HCT116 (cell line): ENCODE measurements around the gene NGRN. TPM values are rescaled to one million over a fixed set of nuclear protein-coding genes. Genes with fewer than 3 reads are reported as not detected.

Experiments used
- ATAC-seq: fragments of 200-7000 bp; cut with Tn5 transposase; 2 replicates; pipeline ENCODE4 v1.9.1; 2020; ENCODE audit warnings: mild to moderate bottlenecking, moderate library complexity
- BruUV-seq: library from RNA; stranded (reverse); fragments of 400-500 nt; replicated peaks from 2 replicates; lab custom pipeline; 2021; lab: Mats Ljungman, UMichigan
- CTCF ChIA-PET: fragments of 300-600 bp; sonication (Branson Sonifier 250); formaldehyde crosslinking; loops from one replicate; lab custom pipeline; 2021; ENCODE audit warnings: antibody characterized with exemption; lab: Charles Lee
- POLR2A ChIA-PET: fragments of 300-600, 350-600 bp; sonication (Branson Sonifier 250); formaldehyde crosslinking; loops from one replicate; lab custom pipeline; 2021; ENCODE audit warnings: antibody characterized with exemption; lab: Charles Lee
- RAD21 ChIA-PET, 2 experiments: fragments of 300-600 bp; sonication (Branson Sonifier 250); formaldehyde crosslinking; loops; one replicate each; lab custom pipeline; 2023; ENCODE audit warnings: low total read pairs in 2 of 2; ENCODE audit not compliant: uncharacterized antibody in 2 of 2, unreplicated experiment in 2 of 2, low non-redundant PET in 1 of 2; lab: Charles Lee
- DNase-seq: peaks from one replicate; pipeline ENCODE4 v3.0.0-alpha.2; 2010; ENCODE audit warnings: low read depth, low spot score
- H2AFZ ChIP-seq: fragments of 200-600 bp; shearing (Covaris generic), sonication (generic); 2 replicates; pipeline ENCODE4 v1.6.1; 2017; ENCODE audit warnings: low read depth, mixed run types, mixed read lengths, antibody characterized with exemption, low read length; ENCODE audit not compliant: poor library complexity, severe bottlenecking
- H3K27ac ChIP-seq: 2 replicates; pipeline ENCODE4 v1.5.1; 2012; ENCODE audit warnings: low read depth, low read length
- H3K27me3 ChIP-seq: fragments of 200-600 bp; sonication (generic); 2 replicates; pipeline ENCODE4 v1.6.1; 2016; ENCODE audit warnings: mixed run types, low read length, mixed read lengths; ENCODE audit not compliant: insufficient read depth
- H3K36me3 ChIP-seq, 2 experiments: fragments of 200-500 bp in 1 of 2; fragments of 200-600 bp in 1 of 2; sonication (Bioruptor generic) in 1 of 2; sonication (generic) in 1 of 2; 2 replicates each; pipeline versions ENCODE4 v1.5.1 to v1.6.1; 2014 to 2016; ENCODE audit warnings: low read length in 2 of 2, inconsistent platforms in 1 of 2, mixed read lengths in 1 of 2, mixed run types in 1 of 2; ENCODE audit not compliant: insufficient read depth in 2 of 2, control insufficient read depth in 1 of 2
- H3K4me1 ChIP-seq, 2 experiments: fragments of 200-600 bp in 1 of 2; sonication (generic) in 1 of 2; 2 replicates each; pipeline versions ENCODE4 v1.5.1 to v1.6.1; 2012 to 2017; ENCODE audit warnings: low read length in 2 of 2, inconsistent platforms in 1 of 2, mild to moderate bottlenecking in 1 of 2, mixed read lengths in 1 of 2, mixed run types in 1 of 2, moderate library complexity in 1 of 2; ENCODE audit not compliant: insufficient read depth in 2 of 2, control insufficient read depth in 1 of 2
- H3K4me2 ChIP-seq: fragments of 200-600 bp; sonication (generic); 2 replicates; pipeline ENCODE4 v1.6.1; 2017; ENCODE audit warnings: mixed run types, low read length, mixed read lengths
- H3K4me3 ChIP-seq, 2 experiments: fragments of 200-600 bp in 1 of 2; sonication (generic) in 1 of 2; replicated peaks in 1 of 2; 2 replicates each; pipeline ENCODE4 v1.5.1; 2011 to 2016; ENCODE audit warnings: low read length in 2 of 2, control low read depth in 1 of 2, low read depth in 1 of 2, mild to moderate bottlenecking in 1 of 2, mixed read lengths in 1 of 2, mixed run types in 1 of 2
- H3K79me2 ChIP-seq: fragments of 200-600 bp; sonication (generic); 2 replicates; pipeline ENCODE4 v1.6.1; 2017; ENCODE audit warnings: mild to moderate bottlenecking, mixed run types, low read length, moderate library complexity, mixed read lengths; ENCODE audit not compliant: insufficient read depth
- H3K9ac ChIP-seq: fragments of 200-600 bp; sonication (generic); 2 replicates; pipeline ENCODE4 v1.6.1; 2016; ENCODE audit warnings: low read length, mixed read lengths
- H3K9me2 ChIP-seq: fragments of 200-600 bp; sonication (generic), shearing (Covaris generic); 2 replicates; pipeline ENCODE4 v1.6.1; 2017; ENCODE audit warnings: mixed run types, mild to moderate bottlenecking, moderate library complexity; ENCODE audit not compliant: insufficient read depth
- H3K9me3 ChIP-seq, 2 experiments: fragments of 200-500 bp in 1 of 2; fragments of 200-600 bp in 1 of 2; sonication (Bioruptor generic) in 1 of 2; sonication (generic) in 1 of 2; 2 replicates each; pipeline ENCODE4 v1.6.1; 2014 to 2017; ENCODE audit warnings: low read length in 2 of 2, mixed read lengths in 2 of 2, inconsistent platforms in 1 of 2, low read depth in 1 of 2, mild to moderate bottlenecking in 1 of 2, mixed run types in 1 of 2, moderate library complexity in 1 of 2; ENCODE audit not compliant: control insufficient read depth in 1 of 2, insufficient read depth in 1 of 2
- H4K20me1 ChIP-seq: fragments of 200-600 bp; sonication (generic), shearing (Covaris generic); 2 replicates; pipeline ENCODE4 v1.6.1; 2017; ENCODE audit warnings: mixed run types, mild to moderate bottlenecking, moderate library complexity; ENCODE audit not compliant: insufficient read depth
- ELF1 ChIP-seq: IDR thresholded peaks from 2 replicates; pipeline ENCODE4 v1.6.1; 2012; ENCODE audit warnings: low read depth, borderline replicate concordance
- RAD21 ChIP-seq: IDR thresholded peaks from 2 replicates; pipeline ENCODE4 v1.6.1; 2012; ENCODE audit warnings: low read depth, mild to moderate bottlenecking
- SIN3A ChIP-seq: IDR thresholded peaks from 2 replicates; pipeline ENCODE4 v1.6.1; 2012; ENCODE audit warnings: low read depth
- YY1 ChIP-seq: IDR thresholded peaks from 2 replicates; pipeline ENCODE4 v1.6.1; 2011; ENCODE audit warnings: low read length, low read depth, moderate library complexity, mild to moderate bottlenecking; ENCODE audit not compliant: insufficient replicate concordance; ENCODE audit errors: extremely low read depth
- intact Hi-C: fragments of 100-400 bp; cut with micrococcal nuclease; formaldehyde crosslinking; loops from 2 replicates; pipeline ENCODE4 v1.10.0; 2022
- total RNA-seq: library from RNA; stranded (reverse); gene quantifications from one replicate; pipeline ENCODE4 v1.2.1, GENCODE V29; 2021; ENCODE audit not compliant: unreplicated experiment

NGRN gene
- total RNA-seq, 1 experiment from 2014 or later, result 72.7 TPM

GRCh38 chr15:90320885-90321278 is 55.4 kb downstream of the NGRN start:
- Histone ChIP-seq H3K9me2 (no peaks in the 10 kb centered on the region), H3K27ac (no peak overlapping the region), H3K4me2 (no peak overlapping the region), H3K27me3 (no peaks in the 10 kb centered on the region), H3K79me2 (no peaks in the 10 kb centered on the region), H3K4me3 (no peak overlapping the region), H4K20me1 (no peaks in the 10 kb centered on the region), H3K9me3 (no peaks in the 10 kb centered on the region)
- ATAC-seq (no peak), DNase-seq (no peak)
- intact Hi-C loops, result loop anchor here (1.0 kb wide), 4 partner anchors 161 to 613 kb away; no protein-coding TSS in a partner anchor
- CTCF ChIA-PET, result interaction anchor here (0.9 to 4.0 kb wide), 11 partner anchors 8 to 712 kb away, joined by 3 to 57 read pairs (median 5); partner anchors contain the start of genes FES and TTLL13
- no peak for TF ChIP-seq ELF1
- TF ChIP-seq YY1, result no peak
- TF ChIP-seq SIN3A, result no peak
- no peak for TF ChIP-seq RAD21
- TF ChIP-seq, all 23 proteins: peak for 0
- ChIA-PET POLR2A (interaction anchor here (1.5 kb wide), 1 partner anchor 8 kb away, joined by 3 read pairs; no protein-coding TSS in a partner anchor), RAD21 (interaction anchor here in 1 of 2 experiments (2.1 kb wide), 1 partner anchor 161 kb away, joined by 16 read pairs; no protein-coding TSS in a partner anchor)
- no TSS peak for BruUV-seq
- no peak overlapping the region for H2AFZ ChIP-seq
- no peak overlapping the region for H3K9ac ChIP-seq
- H3K4me1 ChIP-seq, result peaks cover 6 to 10% of the 10 kb centered on the region in 2 experiments; a peak in 2 of 4 replicates
- no peaks in the 10 kb centered on the region for H3K36me3 ChIP-seq

Other genes starting within 250 kb of the NGRN start
- gene IDH2, start 163.2 kb upstream of the NGRN start, total RNA-seq, result 48.1 TPM
- 98.6 TPM for gene SEMA4B, start 64.3 kb upstream of the NGRN start, total RNA-seq
- gene CIB1, start 31.7 kb upstream of the NGRN start, total RNA-seq, result 92.7 TPM
- 15.4 TPM for gene GDPGP1, start 31.5 kb upstream of the NGRN start, total RNA-seq
- 1.0 TPM for gene TTLL13, start 16.1 kb upstream of the NGRN start, total RNA-seq
- 4.0 TPM for gene ZNF774, start 86.6 kb downstream of the NGRN start, total RNA-seq
- 113 TPM for gene IQGAP1, start 122.6 kb downstream of the NGRN start, total RNA-seq